GM19395 (cell line): ENCODE measurements around the gene AP1S3.
A peak's percentile ranks its signal among the peaks of the same experiment; 100 is the strongest.
"Not testable (repeated sequence)": the region's sequence is repeated elsewhere in the genome, so short reads cannot be mapped to it uniquely, and the experiment has no call there.

Experiments used
- ATAC-seq: cut with Tn5 transposase; IDR thresholded peaks from one replicate; pipeline ENCODE4 v1.9.1; 2021; ENCODE audit warnings: mild to moderate bottlenecking, moderate library complexity; ENCODE audit not compliant: unreplicated experiment

Gene AP1S3

GRCh38 chr2:223837287-223838061 is at the start of gene AP1S3:
Gene AP1S3, minus strand, starts transcription at chr2:223837582. Its CDS starts 132 bp downstream, at chr2:223837450.
- peak; percentile 64 for ATAC-seq

DNA sequence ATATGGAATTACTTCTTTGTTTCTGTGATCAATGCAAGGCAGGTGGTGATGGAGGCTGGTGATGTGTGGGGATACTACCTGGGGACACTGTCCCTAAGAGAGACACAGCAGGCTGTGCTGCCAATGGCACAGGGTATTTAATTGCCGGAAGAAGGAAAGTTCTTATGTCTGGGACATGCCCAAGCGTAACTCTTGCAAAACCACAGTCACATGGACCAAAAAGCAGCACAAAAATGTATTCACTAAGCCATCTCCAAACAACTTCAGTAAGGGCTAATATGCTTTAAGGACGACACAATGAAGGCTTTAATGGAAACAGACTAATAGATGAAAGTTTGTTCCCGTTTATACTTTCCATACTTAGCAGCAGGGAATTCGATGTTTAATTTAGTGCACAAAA is 49.7 kb upstream of the AP1S3 start:
- ATAC-seq = no peak

DNA sequence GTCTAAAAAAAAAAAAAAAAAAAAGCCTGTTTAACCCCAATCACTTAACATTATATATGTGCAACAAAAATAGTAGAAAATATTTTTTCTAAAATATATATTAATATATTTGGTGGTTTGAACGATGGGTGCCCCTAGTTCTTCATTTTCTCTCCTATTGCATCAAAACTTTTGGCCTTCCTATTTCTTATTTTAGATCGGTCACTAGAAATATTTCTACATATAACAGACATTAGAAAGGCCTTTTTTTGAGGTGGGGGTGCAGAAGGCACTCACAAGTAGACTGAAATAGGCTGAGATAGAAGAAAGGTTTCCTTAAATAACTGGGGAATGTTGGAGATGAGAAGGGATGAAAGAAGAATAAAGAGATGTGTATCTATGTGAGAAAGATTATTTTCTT is 49.3 kb upstream of the AP1S3 start:
- no peak for ATAC-seq

DNA sequence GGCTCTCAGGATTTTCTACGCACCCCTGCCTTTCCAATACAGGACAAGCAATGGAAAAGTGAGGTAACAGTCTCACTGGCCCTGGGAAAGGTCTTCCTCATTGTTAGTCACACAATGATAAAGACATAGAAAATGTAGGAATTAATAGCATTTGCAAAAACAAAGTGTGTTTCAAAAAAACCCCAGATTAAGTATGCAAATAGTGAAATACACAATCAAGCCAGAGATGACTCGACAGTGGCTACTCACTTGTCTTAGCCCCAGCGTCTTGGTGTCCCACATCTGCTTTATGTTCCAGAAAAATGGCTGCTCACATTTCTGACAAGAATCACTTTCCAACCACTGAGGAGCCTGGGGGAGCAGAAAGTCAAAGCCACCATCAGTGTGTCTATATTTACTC is 47.0 kb upstream of the AP1S3 start:
- ATAC-seq = peak; percentile 96

- no peak for ATAC-seq
These were observed 45.3 kb upstream of the AP1S3 start for GRCh38 chr2:223882715-223883114.

DNA sequence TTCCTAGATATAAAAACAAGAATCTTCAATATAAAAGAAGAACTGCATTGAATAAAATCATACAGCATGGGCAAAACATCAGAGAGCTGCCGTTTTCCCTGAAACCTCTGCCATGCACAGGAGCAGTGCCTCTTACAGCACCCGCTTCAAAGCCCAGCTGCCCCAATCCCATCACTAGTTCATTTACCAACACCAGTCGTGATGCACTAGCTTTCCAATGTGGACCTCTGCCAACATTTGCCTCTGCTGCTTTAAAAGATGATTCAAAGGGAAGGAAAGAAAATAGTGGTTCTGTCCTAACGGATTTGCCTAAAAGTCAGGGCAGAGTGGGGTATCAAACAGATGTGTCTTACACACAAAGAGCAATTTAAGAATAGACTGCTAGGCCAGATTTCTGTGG is 43.4 kb upstream of the AP1S3 start:
- ATAC-seq = no peak

DNA sequence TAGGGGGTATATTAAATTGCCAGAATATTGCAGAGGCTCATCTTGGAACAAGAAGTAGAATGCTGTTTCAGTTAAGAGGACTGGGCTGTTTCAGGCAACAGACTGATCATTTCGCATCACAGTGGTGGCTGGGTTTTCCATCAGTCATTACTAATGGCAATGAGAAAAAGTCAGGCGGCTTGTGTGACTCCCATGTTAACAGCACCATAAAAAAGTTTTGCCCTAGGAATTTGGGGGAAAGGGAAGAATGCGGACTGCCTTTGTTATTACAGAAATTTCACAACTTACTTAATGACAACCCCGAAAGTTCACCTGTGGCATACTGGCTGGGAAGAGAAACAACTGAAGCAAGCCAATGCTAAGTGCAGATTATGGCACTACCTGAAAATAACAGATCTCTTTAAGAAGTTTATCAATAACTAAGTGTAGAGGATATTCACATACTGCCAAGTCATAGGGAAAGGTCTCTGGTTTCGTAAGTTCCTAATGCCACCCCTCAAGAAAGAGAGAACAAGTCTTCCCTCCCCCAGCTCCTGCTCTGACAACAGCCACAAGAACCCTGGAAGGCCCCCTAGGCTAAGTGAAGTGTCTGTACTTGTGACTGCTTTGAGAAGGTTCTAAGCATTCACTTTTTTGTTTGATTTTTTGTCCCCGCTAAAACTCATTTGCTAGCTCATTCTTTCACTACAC is 40.5 kb upstream of the AP1S3 start:
- ATAC-seq = peak; percentile 83

GRCh38 chr2:223873672-223874071 is 36.3 kb upstream of the AP1S3 start:
- ATAC-seq = no peak

GRCh38 chr2:223872772-223873171 is 35.4 kb upstream of the AP1S3 start:
- ATAC-seq = not testable (repeated sequence)

- ATAC-seq = not testable (repeated sequence)
These were observed 34.3 kb upstream of the AP1S3 start for GRCh38 chr2:223871661-223872060.

- no peak for ATAC-seq
These were observed 33.6 kb upstream of the AP1S3 start for GRCh38 chr2:223870840-223871611.

GRCh38 chr2:223868005-223868404 is 30.6 kb upstream of the AP1S3 start:
- peak; percentile 78 for ATAC-seq

GRCh38 chr2:223865907-223866508 is 28.6 kb upstream of the AP1S3 start:
- ATAC-seq = no peak

DNA sequence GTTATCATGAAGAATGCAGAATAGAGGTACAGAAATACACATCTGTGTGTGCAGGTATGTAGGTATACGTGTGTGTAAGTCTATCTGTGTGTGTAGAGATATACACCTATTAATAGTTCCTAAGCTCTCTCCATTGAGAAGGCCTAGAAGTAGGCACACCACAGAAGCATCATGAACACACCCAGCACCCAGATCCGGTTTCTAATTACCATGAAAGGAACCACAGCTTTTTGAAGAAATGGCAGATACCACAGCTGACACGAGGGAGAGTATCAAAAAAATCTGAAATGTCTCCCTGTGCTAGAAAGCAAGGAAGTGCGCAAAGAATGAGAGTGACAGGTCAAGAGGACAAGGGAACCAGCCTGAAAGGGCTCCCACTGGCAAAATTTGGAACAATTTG is 27.7 kb upstream of the AP1S3 start:
- no peak for ATAC-seq

GRCh38 chr2:223863491-223863890 is 26.1 kb upstream of the AP1S3 start:
- ATAC-seq = no peak

- ATAC-seq = no peak
These were observed 23.7 kb upstream of the AP1S3 start for GRCh38 chr2:223860809-223861738.

GRCh38 chr2:223859070-223859469 is 21.7 kb upstream of the AP1S3 start:
- ATAC-seq = no peak

- ATAC-seq = no peak
These were observed 19.2 kb upstream of the AP1S3 start for GRCh38 chr2:223856584-223856983.

DNA sequence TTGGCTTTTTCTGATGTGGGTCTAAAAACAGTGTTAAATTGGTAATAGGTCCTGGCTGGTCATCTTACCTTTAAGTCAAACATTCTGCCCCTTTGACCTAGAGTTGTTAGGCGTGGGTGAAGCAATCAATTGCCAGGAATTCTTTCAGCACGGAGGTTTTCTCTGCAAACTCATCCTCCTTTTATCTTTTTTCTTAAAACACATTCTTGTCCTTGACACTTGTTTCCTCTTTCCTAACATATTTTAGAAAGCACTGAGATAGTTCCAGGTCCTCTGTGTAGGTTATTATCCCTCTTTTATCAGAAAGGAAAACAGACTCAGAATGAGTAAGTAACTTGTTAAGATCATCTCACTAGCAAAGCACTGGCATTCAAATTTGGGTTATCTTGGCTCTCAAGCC is 18.6 kb upstream of the AP1S3 start:
- ATAC-seq = no peak

DNA sequence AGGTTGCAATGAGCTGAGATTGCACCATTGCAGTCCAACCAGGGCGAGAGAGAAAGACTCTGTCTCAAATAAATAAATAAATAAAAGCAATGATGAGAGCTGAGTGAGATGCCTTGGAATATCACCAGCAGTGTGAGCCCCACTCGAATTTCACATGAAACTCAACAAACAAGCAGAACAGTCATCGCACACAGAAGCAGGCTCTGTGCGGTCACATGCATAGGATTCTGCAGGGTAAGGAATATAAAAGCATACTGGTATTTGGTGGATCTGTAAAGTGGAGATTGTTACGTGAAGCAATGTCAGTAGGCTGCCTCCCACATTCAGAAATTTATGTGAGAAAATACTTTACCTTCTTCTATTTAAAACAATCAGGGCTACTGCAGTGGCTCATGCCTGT is 18.0 kb upstream of the AP1S3 start:
- ATAC-seq = no peak
